GM23338 (cell line): ENCODE results near the gene RPL31. TPM values are rescaled to one million over a fixed set of nuclear protein-coding genes. Genes with fewer than 3 reads are reported as not detected.

ENCODE experiments used
- ATAC-seq: fragments of 200-7000 bp; cut with Tn5 transposase; 3 replicates; pipeline ENCODE4 v1.9.1; 2020
- DNase-seq: peaks from one replicate; pipeline ENCODE4 v3.0.0-alpha.2; 2015; ENCODE audit warnings: low spot score
- H2AFZ ChIP-seq: fragments of 200-600 bp; sonication (generic); 2 replicates; pipeline ENCODE4 v1.8.0; 2016; ENCODE audit warnings: antibody characterized with exemption, mild to moderate bottlenecking, moderate library complexity
- H3F3A ChIP-seq: fragments of 200-600 bp; sonication (generic); replicated peaks from 2 replicates; pipeline ENCODE4 v1.8.0; 2017; ENCODE audit warnings: antibody characterized with exemption, mixed run types, low read depth
- H3K27ac ChIP-seq: fragments of 200-600 bp; sonication (generic); 2 replicates; pipeline ENCODE4 v1.6.1; 2016; ENCODE audit warnings: low read depth
- H3K27me3 ChIP-seq: fragments of 200-600 bp; sonication (generic); 2 replicates; pipeline ENCODE4 v1.8.0; 2016; ENCODE audit warnings: mild to moderate bottlenecking, mixed run types, moderate library complexity; ENCODE audit not compliant: insufficient read depth
- H3K36me3 ChIP-seq: fragments of 200-600 bp; sonication (generic); 2 replicates; pipeline ENCODE4 v1.8.0; 2016; ENCODE audit warnings: mild to moderate bottlenecking; ENCODE audit not compliant: insufficient read depth
- H3K4me1 ChIP-seq: fragments of 200-600 bp; sonication (generic); 2 replicates; pipeline ENCODE4 v1.8.0; 2016; ENCODE audit warnings: mild to moderate bottlenecking, moderate library complexity; ENCODE audit not compliant: insufficient read depth
- H3K4me2 ChIP-seq: fragments of 200-600 bp; sonication (generic); 2 replicates; pipeline ENCODE4 v1.7.1; 2017; ENCODE audit warnings: mixed run types
- H3K4me3 ChIP-seq: fragments of 200-600 bp; sonication (generic); 2 replicates; pipeline ENCODE4 v1.6.1; 2016; ENCODE audit warnings: mixed run types
- H3K79me2 ChIP-seq: fragments of 200-600 bp; sonication (generic); replicated peaks from 2 replicates; pipeline ENCODE4 v1.8.0; 2017; ENCODE audit warnings: mild to moderate bottlenecking; ENCODE audit not compliant: insufficient read depth
- H3K9me2 ChIP-seq: fragments of 200-600 bp; sonication (generic); 2 replicates; pipeline ENCODE4 v1.8.0; 2017; ENCODE audit not compliant: insufficient read depth
- H4K20me1 ChIP-seq: fragments of 200-600 bp; sonication (generic); replicated peaks from 2 replicates; pipeline ENCODE4 v1.8.0; 2017; ENCODE audit warnings: mild to moderate bottlenecking; ENCODE audit not compliant: insufficient read depth
- H3K27ac Mint-ChIP-seq: 2 replicates; pipeline ENCODE4 v1.8.0; 2020; ENCODE audit warnings: inconsistent platforms, mild to moderate bottlenecking, moderate library complexity, mixed read lengths
- H3K27me3 Mint-ChIP-seq: 3 replicates; pipeline ENCODE4 v1.8.0; 2022; ENCODE audit warnings: low read depth, mild to moderate bottlenecking, moderate library complexity, mixed read lengths, inconsistent platforms; ENCODE audit not compliant: insufficient read depth, poor library complexity
- H3K36me3 Mint-ChIP-seq: 3 replicates; pipeline ENCODE4 v1.8.0; 2021; ENCODE audit warnings: low read depth, mild to moderate bottlenecking, inconsistent platforms, moderate library complexity, mixed read lengths
- H3K4me1 Mint-ChIP-seq: 3 replicates; pipeline ENCODE4 v1.8.0; 2020; ENCODE audit warnings: mild to moderate bottlenecking, inconsistent platforms, mixed read lengths
- H3K4me3 Mint-ChIP-seq: 3 replicates; pipeline ENCODE4 v1.8.0; 2021; ENCODE audit warnings: moderate library complexity, mild to moderate bottlenecking, inconsistent platforms, mixed read lengths
- H3K9me3 Mint-ChIP-seq: 3 replicates; pipeline ENCODE4 v1.8.0; 2020; ENCODE audit warnings: moderate library complexity, mild to moderate bottlenecking, inconsistent platforms, mixed read lengths
- CREB1 ChIP-seq: fragments of 250-450 bp; sonication (Bioruptor Pico); IDR thresholded peaks from 2 replicates; pipeline ENCODE4 v1.5.0; 2020; ENCODE audit warnings: low read depth, mild to moderate bottlenecking, moderate library complexity
- CTCF ChIP-seq, 2 experiments: fragments of 200-600 bp in 1 of 2; sonication (generic) in 1 of 2; conservative IDR thresholded peaks; 2 replicates each; pipeline versions ENCODE4 v1.5.1 to v1.6.1; 2016 to 2017; ENCODE audit warnings: antibody characterized with exemption in 2 of 2, low read depth in 2 of 2, mild to moderate bottlenecking in 2 of 2, moderate library complexity in 1 of 2
- ETS1 ChIP-seq: IDR thresholded peaks from 2 replicates; pipeline ENCODE4 v1.6.1; 2016; ENCODE audit warnings: antibody characterized with exemption
- EZH2 ChIP-seq: fragments of 200-600 bp; sonication (generic); IDR thresholded peaks from one replicate; pipeline ENCODE4 v1.8.0; 2017; ENCODE audit warnings: antibody characterized with exemption, mild to moderate bottlenecking, low read depth; ENCODE audit not compliant: unreplicated experiment
- JUNB ChIP-seq: IDR thresholded peaks from one replicate; pipeline ENCODE4 v1.6.1; 2016; ENCODE audit warnings: antibody characterized with exemption; ENCODE audit not compliant: unreplicated experiment
- NANOG ChIP-seq: IDR thresholded peaks from 2 replicates; pipeline ENCODE4 v1.6.1; 2016; ENCODE audit warnings: antibody characterized with exemption, borderline replicate concordance
- ZNF114 ChIP-seq: fragments of 250-450 bp; sonication (Bioruptor Pico); IDR thresholded peaks from 2 replicates; pipeline ENCODE4 v1.5.0; 2020; ENCODE audit warnings: mild to moderate bottlenecking, moderate library complexity
- ZNF331 ChIP-seq: fragments of 250-450 bp; sonication (Bioruptor Pico); IDR thresholded peaks from 2 replicates; pipeline ENCODE4 v1.5.0; 2020; ENCODE audit warnings: low read depth, mild to moderate bottlenecking, moderate library complexity
- ZNF462 ChIP-seq: fragments of 250-450 bp; sonication (Bioruptor Pico); IDR thresholded peaks from 2 replicates; pipeline ENCODE4 v1.5.0; 2020; ENCODE audit warnings: mild to moderate bottlenecking, moderate library complexity
- polyA plus RNA-seq: library from polyadenylated mRNA; unstranded; fragments of >200 nt; fragmentation: Nextera tagmentation; extraction: Ambion mirVana; gene quantifications from 2 replicates; pipeline ENCODE4 v1.2.1, GENCODE V29; 2016
- total RNA-seq: library from RNA; depleted of rRNA; stranded (reverse); fragments of >200 nt; shearing (Covaris generic); gene quantifications from 2 replicates; pipeline ENCODE4 v1.2.3, GENCODE V29; 2014

The RPL31 gene
- total and polyA plus RNA-seq, 2 experiments from 2014 or later = 819 to 3,213 TPM

GRCh38 chr2:100989666-100990065, 12.4 kb upstream of the RPL31 start:
- H3K4me3 ChIP-seq = no peak overlapping the region
- H3K27me3 ChIP-seq = no peaks in the 10 kb centered on the region
- H3K4me1 ChIP-seq = no peaks in the 10 kb centered on the region
- Mint-ChIP-seq H3K9me3 (no peaks in the 10 kb centered on the region), H3K27me3 (peaks cover 6% of the 10 kb centered on the region), H3K4me1 (peaks cover 14% of the 10 kb centered on the region), H3K36me3 (peaks cover 3% of the 10 kb centered on the region; the same call in 1 of the 3 replicates), H3K27ac (no peak overlapping the region), H3K4me3 (no peak overlapping the region)
- H3F3A ChIP-seq = no peaks in the 10 kb centered on the region
- no peak for TF ChIP-seq CTCF (conservative IDR thresholded peaks at IDR 0.05; ENCODE audit: low read depth in 2 of 2)
- no peak for TF ChIP-seq CREB1 (CRISPR knock-in tag)
- TF ChIP-seq ZNF114 (CRISPR knock-in tag) = no peak
- no peaks in the 10 kb centered on the region for H3K36me3 ChIP-seq
- no peak overlapping the region for H3K4me2 ChIP-seq
- H3K9me2 ChIP-seq = no peaks in the 10 kb centered on the region
- no peaks in the 10 kb centered on the region for H4K20me1 ChIP-seq
- ATAC-seq (no peak), DNase-seq (no peak)
- H3K79me2 ChIP-seq = no peaks in the 10 kb centered on the region
- H3K27ac ChIP-seq = no peak overlapping the region
- no peak overlapping the region for H2AFZ ChIP-seq

- no peaks in the 10 kb centered on the region for H3K79me2 ChIP-seq
- no peak overlapping the region for H3K4me3 ChIP-seq
- ATAC-seq (no peak; the same call in 2 of the 3 replicates), DNase-seq (no peak)
- H3K27ac ChIP-seq = no peak overlapping the region
- H3F3A ChIP-seq = no peaks in the 10 kb centered on the region
- H3K9me3 Mint-ChIP-seq = no peaks in the 10 kb centered on the region
- peaks cover 14% of the 10 kb centered on the region for H3K4me1 Mint-ChIP-seq
- no peaks in the 10 kb centered on the region for H4K20me1 ChIP-seq
- H3K27me3 Mint-ChIP-seq = peaks cover 6% of the 10 kb centered on the region
- H3K4me2 ChIP-seq = no peak overlapping the region
- H3K4me1 ChIP-seq = no peaks in the 10 kb centered on the region
- H2AFZ ChIP-seq = no peak overlapping the region
- H3K9me2 ChIP-seq = no peaks in the 10 kb centered on the region
- no peaks in the 10 kb centered on the region for H3K36me3 ChIP-seq
- peaks cover 3% of the 10 kb centered on the region; the same call in 1 of the 3 replicates for H3K36me3 Mint-ChIP-seq
- H3K4me3 Mint-ChIP-seq = no peak overlapping the region
- no peak overlapping the region for H3K27ac Mint-ChIP-seq
- no peaks in the 10 kb centered on the region for H3K27me3 ChIP-seq
- TF ChIP-seq JUNB = no peak
- no peak for TF ChIP-seq CREB1 (CRISPR knock-in tag)
- no peak for TF ChIP-seq ZNF114 (CRISPR knock-in tag)
- no peak for TF ChIP-seq ZNF331
- no peak for TF ChIP-seq NANOG
- no peak for TF ChIP-seq ZNF462 (CRISPR knock-in tag)
- TF ChIP-seq EZH2 = no peak
- no peak for TF ChIP-seq ETS1
- no peak for TF ChIP-seq CTCF (conservative IDR thresholded peaks at IDR 0.05; ENCODE audit: low read depth in 2 of 2)
These were observed 11.9 kb upstream of the RPL31 start for GRCh38 chr2:100990166-100990565.
